PC-9 (cell line): ENCODE data around the gene PCDHGB1.
"Not testable (repeated sequence)": the region's sequence is repeated elsewhere in the genome, so short reads cannot be mapped to it uniquely, and the experiment has no call there.

Experiments used
- CTCF ChIP-seq: fragments of 200-600 bp; sonication (generic); conservative IDR thresholded peaks from 2 replicates; pipeline ENCODE4 v1.6.1; 2017; ENCODE audit warnings: mixed run types, antibody characterized with exemption, mild to moderate bottlenecking, moderate library complexity
- EZH2 ChIP-seq: fragments of 200-600 bp; sonication (generic); IDR thresholded peaks from 2 replicates; pipeline ENCODE4 v1.8.0; 2017; ENCODE audit warnings: antibody characterized with exemption, low read depth

- not testable (repeated sequence) for TF ChIP-seq CTCF, EZH2
These were observed 3.9 kb upstream of the PCDHGB1 start for GRCh38 chr5:141346017-141346416.
